SKM-1 treated with dmso at 0.1 percent for 144 hours (cell line): ENCODE measurements around the gene TBC1D20.
"Not testable (repeated sequence)": the region's sequence is repeated elsewhere in the genome, so short reads cannot be mapped to it uniquely, and the experiment has no call there.

ENCODE experiments used
- DNase-seq: peaks from one replicate; lab custom pipeline; 2025; ENCODE audit not compliant: unreplicated experiment; lab: John Stamatoyannopoulos, UW

The TBC1D20 gene

GRCh38 chr20:475463-476357, 13.4 kb upstream of the TBC1D20 start:
- no peak for DNase-seq

- no peak for DNase-seq
These were observed 12.2 kb upstream of the TBC1D20 start for GRCh38 chr20:474581-474980.

- DNase-seq = no peak
These were observed 10.6 kb upstream of the TBC1D20 start for GRCh38 chr20:472889-473292.

GRCh38 chr20:472137-472846, 10.0 kb upstream of the TBC1D20 start:
- DNase-seq = no peak

- DNase-seq = no peak
These were observed 7.6 kb upstream of the TBC1D20 start for GRCh38 chr20:469746-470490.

DNA sequence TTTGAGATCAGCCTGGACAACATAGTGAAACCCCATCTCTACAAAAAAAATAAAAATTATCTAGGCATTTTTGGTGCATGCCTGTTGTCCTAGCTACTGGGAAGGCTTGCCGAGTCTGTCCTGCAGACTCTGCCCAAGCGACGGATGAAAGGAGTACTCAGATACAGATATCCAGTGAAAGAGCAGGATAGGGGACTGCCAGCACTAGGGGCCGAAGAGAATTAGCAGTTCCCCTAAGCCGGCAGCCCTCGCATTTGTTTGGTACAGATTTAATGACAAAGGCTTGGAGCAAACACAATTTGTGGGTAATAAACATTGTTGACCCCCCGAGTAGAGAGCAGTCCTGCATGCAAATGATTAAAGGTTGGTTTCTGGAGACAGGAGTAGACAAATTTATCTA, 5.4 kb upstream of the TBC1D20 start:
- DNase-seq = no peak

- DNase-seq = no peak
These were observed 807 bp downstream of the TBC1D20 start for GRCh38 chr20:461254-462198.

DNA sequence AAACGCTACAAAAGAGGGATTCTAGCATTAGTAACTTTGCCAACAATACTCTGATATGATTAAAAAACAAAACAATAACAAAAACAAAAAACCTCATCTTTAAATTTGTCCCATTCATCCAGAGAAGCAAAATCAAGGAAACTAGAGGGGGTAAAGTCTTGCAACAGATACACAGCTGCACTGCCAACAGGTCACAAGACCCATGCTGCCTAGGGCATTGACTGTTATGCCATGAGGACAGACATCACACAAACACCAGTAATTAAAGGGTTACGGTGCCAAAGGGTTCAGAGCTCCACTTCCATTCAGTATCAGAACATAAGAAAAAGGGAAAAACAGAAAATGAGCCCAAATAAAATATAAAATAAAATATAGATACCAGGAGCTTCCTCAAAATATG, 1.6 kb downstream of the TBC1D20 start:
- no peak for DNase-seq

- DNase-seq = no peak
These were observed 2.2 kb downstream of the TBC1D20 start for GRCh38 chr20:460180-460579.

GRCh38 chr20:458776-459175, 3.6 kb downstream of the TBC1D20 start:
- no peak for DNase-seq

DNA sequence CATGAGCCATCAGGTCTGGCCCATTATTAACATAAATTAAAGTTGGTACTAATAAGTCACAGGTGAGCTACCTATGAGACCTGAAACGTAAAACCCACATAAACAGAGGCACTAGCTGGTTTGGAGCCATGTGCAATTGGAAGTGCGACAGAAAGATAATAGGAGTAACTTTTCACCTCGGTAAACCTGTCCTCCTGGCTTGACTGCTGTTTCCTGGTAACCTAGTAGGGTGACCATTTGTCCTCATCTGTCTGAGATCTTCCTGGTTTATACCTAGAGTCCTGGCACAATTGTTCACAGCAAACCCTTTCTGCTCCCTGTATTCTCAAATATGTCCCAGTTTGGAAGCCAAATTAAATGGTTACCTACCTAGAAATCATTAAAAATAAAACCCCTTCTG, 7.4 kb downstream of the TBC1D20 start:
- no peak for DNase-seq

GRCh38 chr20:452021-452420, 10.3 kb downstream of the TBC1D20 start:
- not testable (repeated sequence) for DNase-seq

- no peak for DNase-seq
These were observed 16.6 kb downstream of the TBC1D20 start for GRCh38 chr20:445514-446336.

DNA sequence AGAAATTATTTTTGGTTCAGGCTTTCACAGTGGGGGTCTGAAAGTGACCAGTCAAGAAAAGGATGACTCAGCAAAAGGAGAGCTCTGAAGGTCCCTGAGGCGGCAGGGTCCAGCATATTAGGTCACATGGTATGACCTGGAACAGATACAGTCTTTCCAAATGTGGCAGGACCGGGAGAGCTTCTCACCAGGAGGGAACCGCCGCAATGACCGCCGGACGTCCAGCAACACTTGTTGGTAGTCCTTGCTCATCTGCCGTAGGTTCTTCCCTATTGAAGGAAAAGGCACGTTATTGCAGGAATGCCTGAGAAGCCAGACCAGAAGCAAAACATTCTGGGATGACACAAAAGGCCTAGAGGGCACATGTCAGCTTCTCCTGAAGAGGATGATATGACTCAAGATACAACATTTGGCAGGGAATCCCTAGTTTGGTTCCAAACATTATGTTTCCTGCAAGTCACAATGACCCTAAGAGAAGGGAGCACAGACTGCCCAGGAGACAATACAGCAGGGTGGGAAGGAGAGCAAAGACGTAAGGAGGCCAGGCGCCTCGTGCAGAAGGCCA, 17.4 kb downstream of the TBC1D20 start:
- no peak for DNase-seq

- DNase-seq = no peak
These were observed 18.2 kb downstream of the TBC1D20 start for GRCh38 chr20:444117-444516.

DNA sequence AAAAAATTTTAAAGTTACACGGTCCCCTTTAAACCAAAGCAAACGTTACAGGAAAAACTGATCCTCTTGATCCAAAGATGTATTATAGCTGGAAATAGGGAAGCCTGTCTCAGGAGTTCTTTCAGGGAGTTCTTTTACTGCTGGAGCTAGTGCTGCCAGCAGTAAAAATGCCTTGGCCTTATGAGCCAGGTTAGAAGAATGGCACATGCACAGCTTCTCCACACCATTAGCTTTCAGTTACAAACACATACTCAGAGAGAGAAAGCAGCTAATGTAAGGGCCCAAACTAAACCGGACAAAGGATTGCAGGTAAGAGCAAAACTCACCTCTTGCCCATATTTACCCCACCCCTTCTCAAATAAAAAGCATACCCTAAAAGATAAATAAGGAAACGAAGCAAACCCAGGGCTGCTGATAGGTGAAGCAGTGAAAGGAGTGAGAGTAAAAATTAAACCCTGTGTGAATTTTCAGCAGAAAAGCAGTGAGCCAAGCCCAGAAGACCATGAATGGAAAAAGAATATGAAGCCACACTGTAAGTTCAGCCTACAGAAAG, 19.0 kb downstream of the TBC1D20 start:
- no peak for DNase-seq

GRCh38 chr20:440636-441035, 21.7 kb downstream of the TBC1D20 start:
- no peak for DNase-seq

- no peak for DNase-seq
These were observed 22.2 kb downstream of the TBC1D20 start for GRCh38 chr20:440148-440547.
